ENCODE results near the gene NSA2. TPM values are rescaled to one million over a fixed set of nuclear protein-coding genes. Genes with fewer than 3 reads are reported as not detected.
"Not testable (repeated sequence)": the region's sequence is repeated elsewhere in the genome, so short reads cannot be mapped to it uniquely, and the experiment has no call there.

The NSA2 gene
- total RNA-seq, 4 donors from 2014 or later: 78.0 to 128 (median 85.3) TPM

DNA sequence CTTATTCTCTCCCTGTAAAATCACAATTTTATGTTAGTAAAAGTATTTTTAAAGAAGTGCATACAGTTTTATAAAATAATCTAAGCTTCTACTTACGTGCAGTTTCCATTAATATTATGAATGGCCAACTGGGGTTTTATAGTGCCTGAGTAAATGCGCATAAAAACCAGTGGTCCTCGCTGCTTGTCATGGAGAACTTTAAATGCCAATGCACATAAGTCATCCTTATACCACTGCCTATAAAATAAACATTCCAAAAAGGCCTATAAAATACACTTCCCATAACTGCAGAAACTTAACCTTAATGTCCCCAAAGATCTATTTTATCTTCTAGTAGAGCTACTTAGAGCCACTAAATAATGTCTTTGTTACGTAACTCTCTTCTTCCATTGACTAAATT lies 28.6 kb upstream of the NSA2 start:
- DNase-seq (ENCODE audit: low spot score in 2 of 2): no peak
- WGBS, 2 donors: 94 to 99% methylated on average over 4 of the region's 4 CpGs
- TF ChIP-seq, protein P1, sequence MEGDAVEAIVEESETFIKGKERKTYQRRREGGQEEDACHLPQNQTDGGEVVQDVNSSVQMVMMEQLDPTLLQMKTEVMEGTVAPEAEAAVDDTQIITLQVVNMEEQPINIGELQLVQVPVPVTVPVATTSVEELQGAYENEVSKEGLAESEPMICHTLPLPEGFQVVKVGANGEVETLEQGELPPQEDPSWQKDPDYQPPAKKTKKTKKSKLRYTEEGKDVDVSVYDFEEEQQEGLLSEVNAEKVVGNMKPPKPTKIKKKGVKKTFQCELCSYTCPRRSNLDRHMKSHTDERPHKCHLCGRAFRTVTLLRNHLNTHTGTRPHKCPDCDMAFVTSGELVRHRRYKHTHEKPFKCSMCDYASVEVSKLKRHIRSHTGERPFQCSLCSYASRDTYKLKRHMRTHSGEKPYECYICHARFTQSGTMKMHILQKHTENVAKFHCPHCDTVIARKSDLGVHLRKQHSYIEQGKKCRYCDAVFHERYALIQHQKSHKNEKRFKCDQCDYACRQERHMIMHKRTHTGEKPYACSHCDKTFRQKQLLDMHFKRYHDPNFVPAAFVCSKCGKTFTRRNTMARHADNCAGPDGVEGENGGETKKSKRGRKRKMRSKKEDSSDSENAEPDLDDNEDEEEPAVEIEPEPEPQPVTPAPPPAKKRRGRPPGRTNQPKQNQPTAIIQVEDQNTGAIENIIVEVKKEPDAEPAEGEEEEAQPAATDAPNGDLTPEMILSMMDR (IDR thresholded peaks at IDR 0.05): no peak
- TF ChIP-seq POLR2A (IDR thresholded peaks at IDR 0.05): no peak
- H3K4me3 ChIP-seq (ENCODE audit: low read depth, poor library complexity, severe bottlenecking): no peak overlapping the region
- intact Hi-C loops (cut with DNase I; ENCODE audit: low total_unique reads): no loop called here

DNA sequence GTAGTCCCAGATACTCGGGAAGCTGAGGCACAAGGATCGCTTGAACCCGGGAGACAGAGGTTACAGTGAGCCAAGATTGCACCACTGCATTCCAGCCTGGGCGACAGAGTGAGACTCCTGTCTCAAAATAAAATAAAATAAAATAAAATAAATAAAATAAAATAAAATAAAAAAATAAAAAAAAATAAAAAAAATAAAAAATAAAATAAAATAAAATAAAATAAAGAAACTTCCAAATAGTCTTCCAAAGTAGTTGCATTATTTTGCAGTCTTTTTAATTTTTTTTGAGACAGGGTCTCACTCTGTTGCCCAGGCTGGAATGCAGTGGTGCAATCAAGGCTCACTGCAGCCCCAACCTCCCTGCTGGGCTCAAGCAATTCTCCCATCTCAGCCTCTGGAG lies 18.3 kb upstream of the NSA2 start:
- DNase-seq (ENCODE audit: low spot score in 2 of 2); H3K4me3 ChIP-seq (ENCODE audit: low read depth, poor library complexity, severe bottlenecking); intact Hi-C loops (cut with DNase I; ENCODE audit: low total_unique reads): not testable (repeated sequence)
- 97% methylated on average over 4 of the region's 4 CpGs for WGBS, 2 donors

DNA sequence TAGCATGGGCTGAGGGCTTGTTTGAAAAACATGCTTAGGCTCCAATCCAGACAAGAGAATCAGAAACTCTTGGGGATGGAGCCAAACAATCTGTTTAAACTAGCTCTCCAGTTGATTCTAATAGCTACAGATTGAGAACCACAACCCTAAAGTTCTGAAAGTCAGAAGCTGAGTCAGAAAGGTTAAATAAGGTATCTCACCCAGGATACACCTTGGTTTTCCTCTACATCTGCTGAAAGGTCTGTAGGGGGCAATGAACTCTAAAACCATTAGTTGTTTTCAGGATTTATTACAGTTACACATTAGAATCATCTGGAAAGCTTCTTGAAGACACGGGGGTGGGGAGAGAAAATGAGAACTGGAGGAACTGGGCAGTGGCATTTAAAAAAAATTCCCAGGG lies 5.8 kb upstream of the NSA2 start:
- no peak overlapping the region for H3K4me3 ChIP-seq (ENCODE audit: low read depth, poor library complexity, severe bottlenecking)
- intact Hi-C loops (cut with DNase I; ENCODE audit: low total_unique reads): no loop called here
- 48 to 56% methylated on average over 1 of the region's 1 CpG for WGBS, 2 donors
- no peak for DNase-seq (ENCODE audit: low spot score in 2 of 2)
- TF ChIP-seq, protein P1 (IDR thresholded peaks at IDR 0.05): no peak
- no peak for TF ChIP-seq POLR2A (IDR thresholded peaks at IDR 0.05)

DNA sequence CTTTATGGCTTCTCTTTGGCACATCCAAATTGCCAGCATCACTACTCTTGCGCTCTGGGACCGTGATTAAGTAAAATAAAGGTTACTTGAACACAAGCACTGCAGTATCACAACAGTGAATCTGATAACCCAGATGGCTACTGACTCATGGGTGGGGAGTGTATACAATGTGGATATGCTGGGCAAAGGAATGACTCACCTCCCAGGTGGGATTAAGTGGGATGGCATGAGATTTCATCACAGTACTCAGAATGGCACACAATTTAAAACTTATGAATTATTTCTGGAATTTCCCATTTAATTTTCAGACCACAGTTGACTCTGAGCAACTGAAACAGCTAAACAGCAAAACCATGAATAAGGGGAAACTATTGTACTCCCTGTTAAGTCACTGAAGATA lies 4.5 kb upstream of the NSA2 start:
- H3K4me3 ChIP-seq (ENCODE audit: low read depth, poor library complexity, severe bottlenecking): no peak overlapping the region
- 85 to 90% methylated on average over 2 of the region's 2 CpGs for WGBS, 2 donors
- TF ChIP-seq POLR2A (IDR thresholded peaks at IDR 0.05): no peak
- no peak for DNase-seq (ENCODE audit: low spot score in 2 of 2)
- intact Hi-C loops (cut with DNase I; ENCODE audit: low total_unique reads): no loop called here

DNA sequence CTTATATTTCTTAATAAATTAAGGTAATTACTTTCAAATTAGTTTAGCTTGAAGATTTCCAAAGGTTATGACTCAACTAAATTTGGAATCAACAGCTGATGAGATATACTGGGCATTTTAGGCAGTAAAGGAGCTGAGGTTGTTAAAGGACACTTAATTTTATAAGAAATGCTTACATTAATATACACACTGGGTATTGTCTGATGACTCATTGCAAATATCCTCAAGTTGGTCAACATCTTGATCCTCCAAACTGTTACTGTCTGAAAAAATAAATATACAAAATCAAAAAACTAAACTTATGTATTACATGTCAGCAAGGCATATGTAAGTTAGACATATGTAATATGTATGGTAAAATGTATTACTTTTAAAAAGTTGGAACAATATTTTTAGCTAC lies 3.5 kb upstream of the NSA2 start:
- DNase-seq (ENCODE audit: low spot score in 2 of 2): no peak
- no peak overlapping the region for H3K4me3 ChIP-seq (ENCODE audit: low read depth, poor library complexity, severe bottlenecking)
- intact Hi-C loops (cut with DNase I; ENCODE audit: low total_unique reads): no loop called here
- TF ChIP-seq, protein P1 (IDR thresholded peaks at IDR 0.05): no peak
- TF ChIP-seq POLR2A (IDR thresholded peaks at IDR 0.05): no peak

DNA sequence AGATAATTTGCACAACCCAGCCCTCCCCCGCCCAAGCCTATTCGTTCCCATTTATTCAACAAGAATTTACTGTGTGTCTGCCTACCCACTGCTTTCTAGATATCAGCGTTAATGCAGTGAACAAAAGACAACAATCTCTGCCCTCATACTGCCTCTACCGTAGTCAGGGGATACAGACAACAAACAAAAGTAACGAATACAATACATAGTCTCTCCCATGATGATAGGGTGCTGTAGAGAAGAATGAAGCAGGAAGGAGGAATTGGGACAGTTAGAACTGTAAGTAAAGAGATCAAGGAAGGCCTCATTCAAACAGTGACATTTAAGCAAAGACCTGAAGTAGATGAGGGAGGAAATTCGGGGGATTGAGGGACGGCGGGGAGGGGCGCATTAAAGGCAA lies 1.8 kb upstream of the NSA2 start:
- intact Hi-C loops (cut with DNase I; ENCODE audit: low total_unique reads): no loop called here
- no peak overlapping the region for H3K4me3 ChIP-seq (ENCODE audit: low read depth, poor library complexity, severe bottlenecking)
- WGBS, 2 donors: 63 to 68% methylated on average over 9 of the region's 9 CpGs

DNA sequence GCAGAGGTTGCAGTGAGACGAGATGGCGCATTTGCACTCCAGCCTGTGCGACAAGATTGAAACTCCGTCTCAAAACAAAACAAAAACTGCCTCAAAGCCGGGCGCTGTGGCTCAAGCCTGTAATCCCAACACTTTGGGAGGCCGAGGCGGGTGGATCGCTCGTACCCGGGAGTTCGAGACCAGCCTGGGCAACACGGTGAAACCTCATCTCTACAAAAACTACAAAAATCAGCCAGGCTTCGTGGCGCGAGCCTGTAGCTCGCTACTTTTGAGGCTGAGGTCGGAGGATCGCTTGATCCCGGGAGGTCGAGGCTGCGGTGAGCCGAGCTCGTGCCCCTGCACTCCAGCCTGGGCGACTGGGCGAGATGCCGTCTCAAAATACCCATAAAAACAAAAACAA lies 1.1 kb upstream of the NSA2 start:
- WGBS, 2 donors: 64 to 72% methylated on average over 27 of the region's 27 CpGs
- TF ChIP-seq POLR2A (IDR thresholded peaks at IDR 0.05): no peak
- TF ChIP-seq, protein P1 (IDR thresholded peaks at IDR 0.05): no peak
- intact Hi-C loops (cut with DNase I; ENCODE audit: low total_unique reads): no loop called here
- DNase-seq (ENCODE audit: low spot score in 2 of 2): no peak
- peak overlapping the region; percentile 97 for H3K4me3 ChIP-seq (ENCODE audit: low read depth, poor library complexity, severe bottlenecking)

More for the DNA sequence above, 1.8 kb upstream of the NSA2 start:
- TF ChIP-seq, protein P1 (IDR thresholded peaks at IDR 0.05): no peak
- no peak for TF ChIP-seq POLR2A (IDR thresholded peaks at IDR 0.05)
- no peak for DNase-seq (ENCODE audit: low spot score in 2 of 2)

All from lower leg skin (tissue), 4 donors.